Brain microvascular endothelial cell (primary cell): Measurements from ENCODE around the gene RWDD1.

Source experiments
- DNase-seq: peaks from one replicate; pipeline ENCODE4 v3.0.0-alpha.2; 2020
- H3K27ac ChIP-seq: fragments of 250-450 bp; sonication (Bioruptor Pico); 2 replicates; pipeline ENCODE4 v1.5.1; 2020; ENCODE audit warnings: mild to moderate bottlenecking, moderate library complexity
- H3K27me3 ChIP-seq: fragments of 250-450 bp; sonication (Bioruptor Pico); replicated peaks from 2 replicates; pipeline ENCODE4 v1.5.1; 2020; ENCODE audit warnings: mild to moderate bottlenecking
- H3K36me3 ChIP-seq: fragments of 250-450 bp; sonication (Bioruptor Pico); replicated peaks from 2 replicates; pipeline ENCODE4 v1.5.1; 2020; ENCODE audit warnings: mild to moderate bottlenecking
- H3K4me3 ChIP-seq: 2 replicates; pipeline ENCODE4 v1.5.1; 2011; ENCODE audit warnings: low read depth, mild to moderate bottlenecking, control low read depth, low read length, moderate library complexity
- in situ Hi-C: cut with HindIII; loops from 2 replicates; pipeline ENCODE4 v1.10.0; 2017; ENCODE audit warnings: low sequenced_read_pairs, low pct_ligation_motif_present
- TF ChIP-seq, protein P1 (sequence below): IDR thresholded peaks from 2 replicates; pipeline ENCODE4 v1.5.1; 2011; ENCODE audit warnings: low read depth, mild to moderate bottlenecking, moderate library complexity, low read length, control low read depth, inconsistent platforms; ENCODE audit errors: missing control alignments

Gene RWDD1

DNA sequence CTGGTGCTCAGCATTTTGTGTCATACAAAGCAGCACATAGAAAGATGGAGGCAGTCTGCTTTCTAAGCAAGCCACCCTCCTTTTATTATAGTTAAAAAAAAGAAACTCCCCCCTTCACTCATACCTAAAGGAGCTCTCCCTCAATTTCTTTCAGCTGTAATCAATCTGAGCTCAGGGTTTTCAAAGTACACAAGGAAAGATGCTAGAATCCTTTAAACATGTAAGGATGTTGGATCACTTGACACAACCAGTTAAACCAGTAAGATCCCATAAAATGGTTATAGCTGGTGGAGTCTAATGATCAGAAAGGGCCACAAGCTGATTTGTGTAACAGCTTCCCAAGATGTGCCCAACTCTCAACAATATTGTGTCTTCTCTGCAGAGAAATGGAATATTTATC is 17.9 kb upstream of the RWDD1 start, which contains the start of gene CALHM4:
CALHM4 (plus strand) TSS at position 301 of the 400 bp plus-strand sequence; CDS start at position 344, 43 bp downstream.
- Histone ChIP-seq H3K27ac (no peak within 1 kb of the TSS), H3K36me3 (no peaks in the 10 kb centered on the region), H3K4me3 (no peak within 1 kb of the TSS), H3K27me3 (no peaks in the 10 kb centered on the region)
- in situ Hi-C loops: no loop called here
- TF ChIP-seq, protein P1, sequence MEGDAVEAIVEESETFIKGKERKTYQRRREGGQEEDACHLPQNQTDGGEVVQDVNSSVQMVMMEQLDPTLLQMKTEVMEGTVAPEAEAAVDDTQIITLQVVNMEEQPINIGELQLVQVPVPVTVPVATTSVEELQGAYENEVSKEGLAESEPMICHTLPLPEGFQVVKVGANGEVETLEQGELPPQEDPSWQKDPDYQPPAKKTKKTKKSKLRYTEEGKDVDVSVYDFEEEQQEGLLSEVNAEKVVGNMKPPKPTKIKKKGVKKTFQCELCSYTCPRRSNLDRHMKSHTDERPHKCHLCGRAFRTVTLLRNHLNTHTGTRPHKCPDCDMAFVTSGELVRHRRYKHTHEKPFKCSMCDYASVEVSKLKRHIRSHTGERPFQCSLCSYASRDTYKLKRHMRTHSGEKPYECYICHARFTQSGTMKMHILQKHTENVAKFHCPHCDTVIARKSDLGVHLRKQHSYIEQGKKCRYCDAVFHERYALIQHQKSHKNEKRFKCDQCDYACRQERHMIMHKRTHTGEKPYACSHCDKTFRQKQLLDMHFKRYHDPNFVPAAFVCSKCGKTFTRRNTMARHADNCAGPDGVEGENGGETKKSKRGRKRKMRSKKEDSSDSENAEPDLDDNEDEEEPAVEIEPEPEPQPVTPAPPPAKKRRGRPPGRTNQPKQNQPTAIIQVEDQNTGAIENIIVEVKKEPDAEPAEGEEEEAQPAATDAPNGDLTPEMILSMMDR: no peak
- DNase-seq: no peak

DNA sequence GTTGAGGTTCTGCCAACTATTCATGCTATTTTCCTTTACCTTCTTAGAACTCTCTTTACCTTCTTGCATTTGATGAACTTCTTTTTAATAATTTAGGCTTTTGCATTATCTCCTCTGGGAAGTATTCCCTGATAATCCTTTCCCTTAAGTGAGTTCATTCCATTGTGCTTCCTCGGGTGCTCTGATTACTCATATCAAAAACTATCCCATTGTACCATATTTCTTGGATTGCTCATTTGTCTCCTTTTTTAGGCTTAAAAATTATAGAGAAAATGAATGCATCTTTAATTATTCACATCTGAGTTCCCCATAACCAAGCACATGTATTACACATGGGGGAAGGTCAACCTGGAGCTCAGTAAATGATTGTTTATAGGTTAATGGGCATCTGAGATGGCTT is 15.2 kb upstream of the RWDD1 start:
- TF ChIP-seq, protein P1: no peak
- no peaks in the 10 kb centered on the region for H3K27me3 ChIP-seq
- no peak overlapping the region for H3K4me3 ChIP-seq
- peak; percentile 37 for DNase-seq
- H3K27ac ChIP-seq: peak overlapping the region; percentile 54
- in situ Hi-C loops: no loop called here
- H3K36me3 ChIP-seq: no peaks in the 10 kb centered on the region

DNA sequence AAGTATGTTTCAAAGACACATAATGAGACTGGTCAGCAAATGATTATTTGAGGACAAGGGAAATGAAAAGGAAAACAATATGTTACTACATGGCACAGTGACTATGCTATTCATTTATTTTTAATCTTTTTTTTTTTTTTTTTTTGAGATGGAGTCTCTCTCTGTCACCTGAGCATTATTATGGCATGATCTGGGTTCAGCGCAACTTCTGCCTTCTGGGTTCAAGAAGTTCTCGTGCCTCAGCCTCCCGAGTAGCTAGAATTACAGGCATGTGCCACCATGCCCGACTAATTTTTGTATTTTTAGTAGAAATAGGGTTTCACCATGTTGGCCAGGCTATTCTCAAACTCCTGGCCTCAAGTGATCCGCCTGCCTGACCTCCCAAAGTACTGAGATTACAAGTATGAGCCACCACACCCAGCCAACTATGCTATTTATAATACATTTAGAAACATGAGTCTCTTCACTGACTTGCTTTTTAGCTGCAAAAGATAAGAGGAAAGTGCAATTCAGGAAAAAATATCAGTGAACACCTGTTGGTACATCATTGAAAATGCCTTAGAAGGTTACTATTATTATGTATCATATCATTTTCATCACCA is 14.4 kb upstream of the RWDD1 start:
- in situ Hi-C loops: no loop called here
- peak; percentile 28 for DNase-seq
- H3K27ac ChIP-seq: peak overlapping the region; percentile 54

DNA sequence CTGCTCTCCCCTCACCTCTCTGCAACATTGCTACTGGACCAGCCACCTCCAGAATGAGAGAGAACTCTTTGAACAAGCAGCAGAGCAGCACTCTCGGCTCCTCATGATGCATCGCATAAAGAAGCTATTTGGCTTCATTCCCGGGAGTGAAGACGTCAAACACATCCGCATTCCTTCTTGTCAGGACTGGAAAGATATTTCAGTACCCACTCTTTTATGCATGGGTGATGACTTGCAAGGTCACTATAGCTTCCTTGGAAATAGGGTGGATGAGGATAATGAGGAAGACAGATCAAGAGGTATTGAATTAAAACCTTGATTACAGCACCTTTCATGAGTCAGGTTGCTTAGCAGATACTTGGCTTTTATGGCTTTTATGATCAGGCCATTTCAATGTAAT is 13.4 kb upstream of the RWDD1 start:
- H3K36me3 ChIP-seq: no peaks in the 10 kb centered on the region
- DNase-seq: peak; percentile 96
- TF ChIP-seq, protein P1: no peak
- H3K27ac ChIP-seq: peak overlapping the region; percentile 54
- in situ Hi-C loops: no loop called here
- no peaks in the 10 kb centered on the region for H3K27me3 ChIP-seq
- no peak overlapping the region for H3K4me3 ChIP-seq

More for the DNA sequence above, 14.4 kb upstream of the RWDD1 start:
- no peaks in the 10 kb centered on the region for H3K36me3 ChIP-seq
- no peaks in the 10 kb centered on the region for H3K27me3 ChIP-seq
- TF ChIP-seq, protein P1: no peak
- no peak overlapping the region for H3K4me3 ChIP-seq

DNA sequence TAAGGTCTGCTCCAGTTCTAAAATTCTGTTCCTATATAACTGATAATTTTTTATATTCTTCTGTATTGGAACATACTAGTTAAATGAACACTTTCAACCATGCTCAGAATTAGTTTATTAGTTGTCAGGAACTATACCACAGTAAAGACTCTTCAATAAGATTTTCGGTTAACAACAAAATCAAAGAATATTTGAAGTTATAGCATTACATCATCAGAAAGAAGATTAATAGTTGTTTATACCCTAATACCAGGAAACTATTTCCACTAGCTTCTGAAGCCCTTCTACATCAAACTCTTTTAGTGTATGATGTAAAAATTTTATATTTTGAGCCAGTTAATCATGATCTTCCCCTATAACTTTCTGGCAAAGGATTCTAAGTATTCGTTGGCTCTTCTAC is 11.2 kb upstream of the RWDD1 start:
- H3K27ac ChIP-seq: no peak overlapping the region
- no peaks in the 10 kb centered on the region for H3K36me3 ChIP-seq
- DNase-seq: no peak
- no peaks in the 10 kb centered on the region for H3K27me3 ChIP-seq
- in situ Hi-C loops: no loop called here
- no peak overlapping the region for H3K4me3 ChIP-seq
- TF ChIP-seq, protein P1: no peak
